Measurements from ENCODE around the gene FAM161B. TPM values are rescaled to one million over a fixed set of nuclear protein-coding genes. Genes with fewer than 3 reads are reported as not detected.

Gene FAM161B
- polyA plus RNA-seq, 1 of the 3 experiments (the other 2 are of a cell fraction) = 1.4 TPM

- TF ChIP-seq IRF3 (IDR thresholded peaks at IDR 0.05; ENCODE audit: low read depth, low read length) (no peak), FOXM1 (IDR thresholded peaks at IDR 0.05; ENCODE audit: low read depth) (no peak), NFIC (IDR thresholded peaks at IDR 0.05; ENCODE audit: borderline replicate concordance) (no peak), TEAD4 (IDR thresholded peaks at IDR 0.05; ENCODE audit: borderline replicate concordance, insufficient read depth) (no peak), FOXJ3 (CRISPR knock-in tag; IDR thresholded peaks at IDR 0.05) (no peak)
Observed at GRCh38 chr14:73913256-73913655, 36.6 kb downstream of the FAM161B start (continued).

- H3K9ac ChIP-seq = no peak overlapping the region
- H3K4me3 ChIP-seq (ENCODE audit: low read depth in 2 of 2, low read length in 1 of 2) = no peak overlapping the region
- no peaks in the 10 kb centered on the region for H3K27me3 ChIP-seq (ENCODE audit: insufficient read depth)
- no peaks in the 10 kb centered on the region for H3K4me1 ChIP-seq (ENCODE audit: control insufficient read depth in 1 of 2, insufficient read depth in 2 of 2, low read depth in 1 of 2, low read length in 1 of 2)
- peaks cover 54% of the 10 kb centered on the region; the same call in 1 of the 2 replicates for H3K79me2 ChIP-seq (ENCODE audit: insufficient read depth)
- no peaks in the 10 kb centered on the region for H3K9me3 ChIP-seq
- DNase-seq = no peak
- H3K4me2 ChIP-seq = no peak overlapping the region
- 94% methylated on average over 1 of the region's 1 CpG for WGBS (ENCODE audit: low lambda C conversion rate)
- no peaks in the 10 kb centered on the region for H3K9me2 ChIP-seq
- ChIA-PET POLR2A (no interaction called here), CTCF (interaction anchor here (1.2 kb wide), 1 partner anchor 35 kb away, joined by 3 read pairs; no protein-coding TSS in a partner anchor)
- no peak overlapping the region for H3K27ac ChIP-seq (ENCODE audit: low read depth in 2 of 2, low read length in 1 of 2)
- no peaks in the 10 kb centered on the region for H4K20me1 ChIP-seq (ENCODE audit: insufficient read depth)
- no peak overlapping the region for H2AFZ ChIP-seq (ENCODE audit: low read depth)
- peaks cover 20% of the 10 kb centered on the region for H3F3A ChIP-seq (replicated peaks; ENCODE audit: insufficient read depth)
- TF ChIP-seq ELF1 (IDR thresholded peaks at IDR 0.05) = no peak
- TF ChIP-seq CTCF (IDR thresholded peaks at IDR 0.05) = no peak
- no peak for TF ChIP-seq REST (IDR thresholded peaks at IDR 0.05; ENCODE audit: low read depth, low read length)
- TF ChIP-seq POLR2AphosphoS5 (IDR thresholded peaks at IDR 0.05; ENCODE audit: low read depth, low read length) = no peak
- no peak for TF ChIP-seq USF1 (IDR thresholded peaks at IDR 0.05; ENCODE audit: borderline replicate concordance, low read depth)
- TF ChIP-seq NFIC (IDR thresholded peaks at IDR 0.05; ENCODE audit: borderline replicate concordance) = no peak
- TF ChIP-seq MAX (IDR thresholded peaks at IDR 0.05; ENCODE audit: low read depth) = no peak
- no peak for TF ChIP-seq FOXM1 (IDR thresholded peaks at IDR 0.05; ENCODE audit: low read depth)
- TF ChIP-seq SMC3 (IDR thresholded peaks at IDR 0.05; ENCODE audit: low read depth, low read length) = no peak
- no peak for TF ChIP-seq NRF1 (IDR thresholded peaks at IDR 0.05; ENCODE audit: low read depth, low read length)
- TF ChIP-seq SIN3A (IDR thresholded peaks at IDR 0.05; ENCODE audit: borderline replicate concordance, low read depth, low read length) = no peak
- TF ChIP-seq GABPA (IDR thresholded peaks at IDR 0.05; ENCODE audit: low read depth) = no peak
- no peak for TF ChIP-seq USF2 (IDR thresholded peaks at IDR 0.05; ENCODE audit: borderline replicate concordance, low read depth, low read length)
- no peak for TF ChIP-seq YY1 (IDR thresholded peaks at IDR 0.05; ENCODE audit: low read depth)
- TF ChIP-seq FOXJ3 (CRISPR knock-in tag; IDR thresholded peaks at IDR 0.05) = no peak
- peaks cover 69 to 81% of the 10 kb centered on the region in 2 experiments for H3K36me3 ChIP-seq (replicated peaks in 1 of 2; ENCODE audit: control insufficient read depth in 1 of 2, insufficient read depth in 2 of 2, low read length in 1 of 2)
Observed at GRCh38 chr14:73909681-73910080, 40.2 kb downstream of the FAM161B start.

All from SK-N-SH (cell line).